HAP-1 (cell line): Measurements from ENCODE around the gene GPR143.
"Not testable (repeated sequence)": the region's sequence is repeated elsewhere in the genome, so short reads cannot be mapped to it uniquely, and the experiment has no call there.

Experiments
- DNase-seq, 2 experiments: peaks; one replicate each; pipeline ENCODE4 v3.0.0-alpha.2; 2016 to 2020; ENCODE audit warnings: low spot score in 2 of 2
- H3K27me3 ChIP-seq: fragments of 250-450 bp; sonication (Bioruptor Pico); 2 replicates; pipeline ENCODE4 v1.5.1; 2020; ENCODE audit warnings: low read depth, mild to moderate bottlenecking, moderate library complexity
- H3K36me3 ChIP-seq: fragments of 250-450 bp; sonication (Bioruptor Pico); replicated peaks from 2 replicates; pipeline ENCODE4 v1.5.1; 2020; ENCODE audit warnings: mild to moderate bottlenecking
- H3K4me1 ChIP-seq: fragments of 250-450 bp; sonication (Bioruptor Pico); 2 replicates; pipeline ENCODE4 v1.5.1; 2020; ENCODE audit warnings: mild to moderate bottlenecking
- H3K4me3 ChIP-seq: fragments of 250-450 bp; sonication (Bioruptor Pico); 2 replicates; pipeline ENCODE4 v1.5.1; 2020; ENCODE audit warnings: mild to moderate bottlenecking, moderate library complexity
- H3K9me3 ChIP-seq: fragments of 250-450 bp; sonication (Bioruptor Pico); 2 replicates; pipeline ENCODE4 v1.5.1; 2020; ENCODE audit warnings: mild to moderate bottlenecking, moderate library complexity
- in situ Hi-C: fragments of 300-500 bp; cut with MboI; formaldehyde crosslinking; loops from 3 replicates; pipeline ENCODE4 v1.14.3; 2020; ENCODE audit warnings: low sequenced_read_pairs, inconsistent platforms, mixed read lengths

GPR143 gene

DNA sequence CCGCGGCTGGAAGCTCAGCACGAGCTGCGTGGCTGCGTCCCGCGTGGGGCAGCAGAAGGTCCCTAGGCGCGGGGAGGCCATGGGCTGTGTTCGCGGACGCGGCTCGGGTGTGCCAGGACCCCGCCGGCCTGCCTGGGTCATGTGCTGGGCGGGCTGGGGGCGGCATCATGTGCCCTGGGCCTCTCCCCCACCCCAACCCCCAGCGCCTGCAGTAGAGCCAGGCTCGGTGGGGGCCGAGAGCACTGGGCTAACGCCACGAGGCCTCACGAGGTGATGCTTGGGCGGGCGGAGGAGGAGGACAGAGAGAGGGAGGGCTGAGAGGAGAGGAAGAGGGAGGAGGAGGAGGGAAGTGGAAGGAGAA lies at the start of gene GPR143:
Gene GPR143 (minus strand): TSS at position 111 of the 361 bp plus-strand sequence. CDS start 30 bp downstream, at position 81.
- in situ Hi-C loops = no loop called here
- Histone ChIP-seq H3K4me1 (no peaks in the 10 kb centered on the region), H3K4me3 (no peak within 1 kb of the TSS), H3K9me3 (no peaks in the 10 kb centered on the region), H3K27me3 (no peaks in the 10 kb centered on the region), H3K36me3 (no peaks in the 10 kb centered on the region)
- no peak for DNase-seq

DNA sequence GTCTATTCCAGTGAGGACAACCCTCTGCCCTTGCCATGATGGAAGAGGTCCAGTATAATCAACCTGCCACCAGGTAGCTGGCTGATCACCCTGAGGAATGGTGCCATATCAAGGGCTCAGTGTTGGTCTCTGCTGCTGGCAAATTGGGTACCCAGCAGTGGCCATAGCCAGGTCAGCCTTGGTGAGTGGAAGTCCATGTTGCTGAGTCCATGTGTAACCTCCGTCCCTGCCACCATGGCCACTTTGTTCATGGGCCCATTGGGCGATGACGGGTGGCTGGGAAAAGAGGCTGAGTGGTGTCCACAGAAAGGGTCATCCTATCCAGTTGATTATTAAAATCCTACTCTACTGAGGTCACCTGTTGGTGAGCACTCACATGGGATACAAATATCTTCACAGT lies 45.4 kb upstream of the GPR143 start:
- H3K36me3 ChIP-seq, in situ Hi-C loops, DNase-seq, H3K9me3 ChIP-seq, H3K4me3 ChIP-seq, H3K27me3 ChIP-seq, H3K4me1 ChIP-seq: not testable (repeated sequence)

DNA sequence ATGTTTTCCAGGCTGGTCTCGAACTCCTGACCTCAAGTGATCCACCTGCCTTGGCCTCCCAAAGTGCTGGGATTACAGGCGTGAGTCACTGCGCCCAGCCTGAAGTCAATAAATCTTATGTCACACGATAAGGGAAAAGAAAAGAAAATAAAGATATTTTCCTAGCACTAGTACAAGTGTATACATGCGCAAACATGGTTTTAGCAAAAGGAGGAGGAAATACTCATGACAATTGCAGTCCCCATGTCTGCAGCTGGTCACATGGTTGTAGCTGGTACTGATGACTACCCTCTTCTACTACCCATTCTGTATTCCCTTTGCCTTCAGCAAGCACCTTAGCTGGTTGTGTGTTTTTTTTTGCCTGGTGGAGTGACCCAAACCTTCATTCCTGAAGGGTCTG lies 44.2 kb upstream of the GPR143 start:
- in situ Hi-C loops, H3K4me3 ChIP-seq, H3K36me3 ChIP-seq, DNase-seq, H3K4me1 ChIP-seq, H3K27me3 ChIP-seq, H3K9me3 ChIP-seq: not testable (repeated sequence)

DNA sequence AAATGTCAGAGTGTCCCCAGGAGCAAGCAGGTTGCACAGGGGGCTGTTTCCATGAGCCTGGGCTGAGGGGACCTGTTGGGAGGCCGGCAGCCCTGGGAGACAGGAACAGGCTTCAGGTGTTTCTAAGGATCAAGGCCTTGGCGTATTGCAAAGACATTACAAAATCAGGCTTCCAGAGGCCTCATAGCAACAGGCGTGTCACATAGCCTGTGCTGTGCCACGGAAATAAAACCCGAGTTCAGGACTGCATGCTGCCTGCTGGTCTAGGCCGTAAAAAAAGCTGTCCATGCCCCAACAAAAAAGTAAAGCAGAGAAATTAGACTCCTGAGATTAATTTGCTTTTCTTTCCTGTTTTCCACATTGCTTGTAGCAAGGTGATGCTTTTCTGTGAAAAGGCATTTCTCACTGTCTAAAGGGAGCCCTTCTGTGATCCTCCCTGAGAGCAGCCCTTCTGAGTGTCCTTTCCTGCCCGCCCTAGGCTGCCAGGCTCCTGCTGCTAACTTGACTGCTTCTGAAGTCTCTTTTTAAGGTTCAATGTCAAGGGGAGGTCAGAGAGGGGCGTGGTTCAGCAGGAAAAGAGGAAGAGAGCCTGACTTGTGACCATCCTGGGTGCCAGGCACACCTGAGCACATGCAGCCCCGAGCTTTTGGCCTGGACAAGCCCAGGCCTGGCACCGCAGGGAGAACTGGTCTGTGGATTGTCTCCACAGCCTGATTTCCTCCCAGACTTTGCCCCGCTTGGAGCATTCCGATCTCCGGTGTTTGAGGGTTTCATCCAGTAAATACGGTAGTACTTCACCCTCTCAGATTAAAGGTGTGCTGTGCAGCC lies 41.9 kb upstream of the GPR143 start:
- no peaks in the 10 kb centered on the region for H3K36me3 ChIP-seq
- no peak overlapping the region for H3K4me3 ChIP-seq
- H3K4me1 ChIP-seq = no peaks in the 10 kb centered on the region
- DNase-seq = no peak
- no peaks in the 10 kb centered on the region for H3K27me3 ChIP-seq
- in situ Hi-C loops = no loop called here
- no peaks in the 10 kb centered on the region for H3K9me3 ChIP-seq

DNA sequence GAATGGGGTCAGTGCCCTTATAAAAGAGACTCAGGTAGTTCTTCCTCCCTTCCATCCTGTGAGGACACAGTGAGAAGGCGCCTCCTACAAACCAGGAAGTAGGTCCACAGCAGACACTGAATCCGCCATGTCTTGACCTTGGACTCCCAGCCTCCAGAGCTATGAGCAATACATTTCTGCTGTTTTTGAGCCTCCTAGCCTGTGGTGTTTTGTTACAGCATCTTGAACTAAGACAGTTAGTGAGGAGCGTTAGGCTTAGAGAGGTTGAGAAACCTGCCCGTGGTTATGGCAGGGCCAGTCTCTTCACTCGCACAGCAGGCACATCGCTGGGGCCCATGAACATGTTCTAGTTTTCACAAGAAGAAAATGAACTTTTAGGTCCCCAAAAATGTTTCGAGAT lies 40.3 kb upstream of the GPR143 start:
- in situ Hi-C loops = no loop called here
- Histone ChIP-seq H3K4me3 (no peak overlapping the region), H3K9me3 (no peaks in the 10 kb centered on the region), H3K36me3 (no peaks in the 10 kb centered on the region), H3K27me3 (no peaks in the 10 kb centered on the region), H3K4me1 (no peaks in the 10 kb centered on the region)
- no peak for DNase-seq

DNA sequence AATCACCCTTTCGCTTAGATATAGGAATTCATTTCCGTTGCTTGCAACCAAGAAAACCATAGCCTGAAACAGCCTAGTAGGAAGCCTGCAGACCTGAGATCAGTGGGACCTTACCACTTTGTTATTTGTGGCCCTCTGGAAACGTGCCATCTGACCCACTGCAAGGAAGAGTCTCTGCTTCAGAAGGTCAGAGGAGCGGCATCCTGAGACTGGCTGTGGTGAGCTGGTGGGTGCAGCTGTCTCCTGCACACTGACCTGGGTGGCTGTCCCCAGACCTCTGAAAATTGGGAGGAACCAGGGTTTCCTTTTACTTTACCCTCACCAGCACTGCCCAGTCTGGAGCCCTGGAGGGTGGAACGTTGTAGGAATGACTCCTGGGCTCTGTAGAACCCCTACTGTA lies 38.8 kb upstream of the GPR143 start:
- DNase-seq = no peak

DNA sequence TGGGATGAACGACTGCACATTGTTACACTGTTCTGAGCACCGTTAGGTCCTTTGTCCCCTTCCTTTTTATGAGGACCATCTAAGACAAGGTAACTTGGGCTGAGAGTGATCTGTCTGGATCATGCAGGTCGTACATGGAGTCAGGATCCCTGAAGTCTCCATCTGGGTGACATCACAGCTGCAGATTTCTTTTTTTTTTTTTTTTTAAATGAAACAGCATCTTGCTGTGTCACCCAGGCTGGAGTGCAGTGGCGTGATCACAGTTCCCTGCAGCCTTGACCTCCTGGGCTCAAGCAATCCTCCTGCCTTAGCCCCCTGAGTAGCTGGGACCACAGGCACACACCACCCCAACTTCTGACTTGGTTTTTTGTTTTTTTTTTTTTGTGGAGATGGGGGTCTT lies 37.1 kb upstream of the GPR143 start:
- DNase-seq = no peak
- H3K4me1 ChIP-seq = no peaks in the 10 kb centered on the region
- no peak overlapping the region for H3K4me3 ChIP-seq
- in situ Hi-C loops = no loop called here
- peaks cover 5% of the 10 kb centered on the region; the same call in 1 of the 2 replicates for H3K9me3 ChIP-seq
- H3K27me3 ChIP-seq = no peaks in the 10 kb centered on the region
- H3K36me3 ChIP-seq = no peaks in the 10 kb centered on the region

More for the DNA sequence above, 38.8 kb upstream of the GPR143 start:
- Histone ChIP-seq H3K9me3 (peaks cover 5% of the 10 kb centered on the region; the same call in 1 of the 2 replicates), H3K4me3 (no peak overlapping the region), H3K4me1 (no peaks in the 10 kb centered on the region), H3K36me3 (no peaks in the 10 kb centered on the region), H3K27me3 (no peaks in the 10 kb centered on the region)
- in situ Hi-C loops = no loop called here

DNA sequence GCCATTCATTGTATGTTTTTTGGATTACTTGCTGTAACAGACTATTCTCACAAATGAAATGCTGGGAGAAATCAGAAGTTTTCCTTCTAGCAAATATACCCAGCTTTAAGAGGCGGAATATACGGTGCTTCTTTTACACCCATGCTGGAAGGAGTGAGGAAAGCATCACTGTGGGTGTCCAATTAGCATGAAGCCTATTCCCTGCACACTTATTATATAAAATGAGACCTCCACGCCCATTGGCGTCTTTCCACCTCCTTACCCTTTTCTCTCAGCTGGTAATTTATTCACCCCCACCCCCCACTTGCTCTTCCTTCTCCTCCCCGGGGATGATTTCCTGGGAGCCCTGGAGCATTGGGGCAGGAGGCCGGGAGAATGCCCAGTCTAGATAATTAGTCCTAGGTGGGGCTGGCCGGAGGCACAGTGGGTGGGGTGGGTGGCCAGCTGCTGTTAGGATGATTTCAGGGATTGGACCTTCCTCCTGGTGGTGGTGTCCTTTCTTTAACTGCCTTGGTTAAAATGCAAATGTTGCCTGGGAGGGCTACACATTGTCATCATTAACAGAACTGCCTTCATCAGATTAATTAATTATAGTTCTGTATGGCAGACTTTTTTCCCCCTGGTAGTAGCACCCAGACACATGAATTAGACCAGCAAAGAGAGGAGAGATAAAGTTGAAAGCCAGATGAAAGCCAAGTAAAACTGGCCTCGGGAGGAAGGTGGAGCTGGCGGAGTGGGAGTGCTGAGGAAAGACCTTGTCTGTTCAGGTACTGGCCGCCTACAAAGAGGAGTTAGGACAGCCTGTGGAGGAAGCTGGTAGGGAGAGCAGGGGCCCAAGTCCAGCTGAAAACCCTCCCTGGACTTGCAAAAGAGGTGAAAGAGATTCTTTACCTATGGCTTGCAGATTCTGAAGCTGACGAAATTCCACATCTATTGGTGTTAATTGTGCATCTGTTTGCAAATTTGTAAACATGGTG lies 32.0 kb upstream of the GPR143 start:
- no peaks in the 10 kb centered on the region for H3K4me1 ChIP-seq
- H3K9me3 ChIP-seq = peaks cover 5% of the 10 kb centered on the region; the same call in 1 of the 2 replicates
- in situ Hi-C loops = no loop called here
- DNase-seq = no peak
- H3K27me3 ChIP-seq = no peaks in the 10 kb centered on the region
- no peaks in the 10 kb centered on the region for H3K36me3 ChIP-seq
- no peak overlapping the region for H3K4me3 ChIP-seq

DNA sequence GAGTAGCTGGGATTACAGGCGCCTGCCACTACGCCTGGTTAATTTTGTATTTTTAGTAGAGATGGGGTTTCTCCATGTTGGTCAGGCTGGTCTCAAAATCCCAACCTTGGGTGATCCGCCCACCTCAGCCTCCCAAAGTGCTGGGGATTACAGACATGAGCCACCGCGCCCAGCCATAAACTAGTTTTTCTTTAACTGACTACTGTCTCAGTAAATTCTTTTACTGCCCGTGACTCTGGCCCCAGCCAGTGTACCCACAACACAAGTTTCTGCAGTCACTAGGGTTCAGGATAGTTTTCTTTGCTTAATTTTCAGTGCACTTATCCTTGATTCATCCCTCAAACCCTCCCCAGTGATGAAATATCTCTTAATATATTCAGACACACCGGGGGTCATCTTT lies 28.8 kb upstream of the GPR143 start:
- Histone ChIP-seq H3K36me3 (no peaks in the 10 kb centered on the region), H3K9me3 (no peaks in the 10 kb centered on the region), H3K27me3 (no peaks in the 10 kb centered on the region), H3K4me1 (peaks cover under 1% of the 10 kb centered on the region), H3K4me3 (no peak overlapping the region)
- no peak for DNase-seq
- in situ Hi-C loops = no loop called here

DNA sequence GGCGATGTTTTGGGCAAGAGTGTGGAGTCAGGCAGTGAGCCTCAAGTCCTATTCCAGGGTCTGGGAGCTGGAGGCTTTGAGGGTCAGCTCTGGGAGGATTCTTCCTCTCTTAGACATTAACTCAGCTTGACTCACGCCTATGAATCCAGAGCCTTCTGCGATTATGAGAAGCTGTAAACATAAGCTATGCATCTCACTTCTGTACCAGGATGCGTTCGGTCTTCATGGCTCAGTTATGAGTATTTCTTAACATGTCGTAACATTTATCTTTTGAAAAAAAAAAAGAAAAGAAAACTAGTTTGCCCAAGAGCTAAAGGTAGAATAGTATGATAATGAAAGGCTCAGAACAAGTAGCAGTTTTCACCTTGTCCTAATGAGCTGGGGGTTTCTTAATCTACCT lies 25.2 kb upstream of the GPR143 start:
- no peak for DNase-seq
- H3K36me3 ChIP-seq = no peaks in the 10 kb centered on the region
- in situ Hi-C loops = no loop called here
- peaks cover 17% of the 10 kb centered on the region for H3K4me1 ChIP-seq
- H3K9me3 ChIP-seq = no peaks in the 10 kb centered on the region
- H3K4me3 ChIP-seq = no peak overlapping the region
- H3K27me3 ChIP-seq = no peaks in the 10 kb centered on the region

DNA sequence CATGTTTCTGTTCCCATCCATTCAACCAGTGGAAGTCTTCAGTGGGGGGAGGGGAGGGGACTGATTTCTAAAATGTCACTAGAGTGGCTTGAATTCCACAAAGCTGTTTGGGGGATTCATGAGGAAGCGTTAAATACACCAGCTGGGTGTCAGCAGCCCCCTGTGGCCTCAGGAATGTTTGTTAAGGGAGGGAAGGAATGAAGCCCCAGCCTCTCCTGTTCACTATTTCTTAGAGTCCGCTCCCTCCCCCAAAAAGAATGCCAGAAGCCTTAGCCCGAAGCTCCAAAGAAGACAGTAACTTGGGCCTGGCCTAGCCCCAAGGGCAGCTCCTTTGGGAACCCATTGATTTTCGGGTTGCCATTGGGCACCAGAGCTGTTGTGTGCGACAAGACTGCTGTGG lies 23.9 kb upstream of the GPR143 start:
- in situ Hi-C loops = no loop called here
- Histone ChIP-seq H3K4me3 (no peak overlapping the region), H3K36me3 (no peaks in the 10 kb centered on the region), H3K9me3 (no peaks in the 10 kb centered on the region), H3K27me3 (no peaks in the 10 kb centered on the region), H3K4me1 (peaks cover 17% of the 10 kb centered on the region)
- DNase-seq = no peak

DNA sequence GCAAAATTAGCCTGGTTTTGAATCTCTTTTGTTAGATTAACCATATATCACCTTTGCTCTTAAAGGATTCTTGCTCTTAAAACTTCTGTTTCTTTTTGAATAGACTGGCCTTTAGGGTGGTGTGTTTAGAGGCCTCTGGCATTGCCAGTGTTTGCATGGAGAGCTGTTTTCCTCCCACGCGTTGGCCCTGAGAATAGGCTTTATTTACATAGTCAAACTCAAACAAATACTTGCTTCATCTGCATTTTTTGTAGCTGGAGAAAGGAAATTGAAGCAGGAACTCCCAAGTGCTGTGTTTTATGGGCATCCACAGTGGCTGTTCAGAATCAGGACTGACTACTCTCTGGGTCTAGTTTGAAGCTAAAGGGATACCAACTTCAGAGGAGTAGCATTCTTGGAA lies 23.3 kb upstream of the GPR143 start:
- no peaks in the 10 kb centered on the region for H3K27me3 ChIP-seq
- peak; percentile 69 to 75 for DNase-seq

DNA sequence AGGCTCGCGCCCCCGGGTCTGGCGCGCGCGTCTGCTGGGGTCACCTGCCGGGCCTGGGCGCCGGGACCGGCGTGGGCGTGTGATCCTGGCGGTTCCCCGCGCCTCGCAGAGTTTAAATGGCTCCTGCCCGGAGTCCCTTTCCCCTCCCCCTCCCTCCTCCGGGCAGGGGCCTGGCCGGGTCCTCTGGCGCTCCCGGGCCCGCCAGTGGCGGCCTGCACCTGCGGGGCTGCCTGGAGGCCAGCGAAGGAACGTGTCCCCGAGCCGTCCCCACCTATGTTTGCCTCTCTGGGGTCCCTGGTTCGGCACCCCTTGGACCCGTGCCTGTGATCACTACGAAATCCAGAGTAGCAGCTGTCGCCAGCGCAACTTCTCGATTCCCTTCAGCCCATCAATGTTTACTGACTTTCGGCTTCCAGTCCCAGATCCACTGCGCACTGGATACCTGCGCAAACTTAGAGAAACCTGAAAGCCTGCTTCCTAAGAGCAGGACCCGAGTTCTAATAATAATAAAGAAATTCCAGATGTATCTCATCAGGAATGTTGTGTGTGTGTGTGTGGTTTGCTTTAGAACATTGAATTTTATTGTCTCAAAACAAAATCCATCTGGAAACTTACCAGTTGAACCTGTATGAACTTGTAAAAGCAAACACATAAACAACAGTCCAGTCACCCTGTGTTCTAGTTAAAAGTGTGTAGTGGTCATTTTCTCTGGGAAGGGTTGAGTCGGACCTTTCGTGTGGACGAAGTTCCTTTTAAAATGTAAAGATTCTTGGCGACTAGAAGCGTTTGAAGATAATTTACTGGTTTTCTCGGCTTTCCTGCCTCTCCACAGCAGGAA lies 21.4 kb upstream of the GPR143 start:
- Histone ChIP-seq H3K9me3 (no peaks in the 10 kb centered on the region), H3K27me3 (no peaks in the 10 kb centered on the region), H3K4me1 (peaks cover 17% of the 10 kb centered on the region), H3K36me3 (no peaks in the 10 kb centered on the region), H3K4me3 (peak overlapping the region; percentile 55)
- in situ Hi-C loops = no loop called here
- DNase-seq = peak; percentile 8 to 56

More for the DNA sequence above, 23.3 kb upstream of the GPR143 start:
- Histone ChIP-seq H3K36me3 (no peaks in the 10 kb centered on the region), H3K9me3 (no peaks in the 10 kb centered on the region), H3K4me1 (peaks cover 17% of the 10 kb centered on the region), H3K4me3 (no peak overlapping the region)
- in situ Hi-C loops = no loop called here
